Measurements from ENCODE around the gene BBS7. TPM values are rescaled to one million over a fixed set of nuclear protein-coding genes. Genes with fewer than 3 reads are reported as not detected.

The BBS7 gene
- total RNA-seq, 1 donor: 2.2 TPM

DNA sequence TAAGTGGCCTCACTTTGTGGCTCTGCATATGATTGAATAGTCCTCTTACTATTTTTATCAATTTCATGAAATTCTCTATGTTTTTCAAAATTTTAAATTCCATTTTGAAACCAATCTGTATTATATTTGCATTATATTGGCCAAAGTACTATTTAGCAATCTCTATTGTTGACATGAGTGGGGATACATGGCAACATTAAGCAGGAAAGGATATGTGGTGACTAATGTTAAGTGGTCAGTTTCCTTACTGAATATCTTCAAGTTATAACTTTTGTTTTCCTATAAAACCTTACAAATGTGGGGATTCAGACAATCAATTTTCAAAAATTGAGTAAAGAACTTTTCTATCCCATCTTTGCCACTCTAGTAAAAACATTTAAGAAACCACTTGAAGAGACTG, 10.2 kb downstream of the BBS7 start:
- Histone ChIP-seq H3K9me3 (ENCODE audit: low read depth, low read length) (no peaks in the 10 kb centered on the region), H3K27me3 (ENCODE audit: insufficient read depth, low read length) (no peaks in the 10 kb centered on the region), H3K4me1 (ENCODE audit: insufficient read depth, low read length) (no peaks in the 10 kb centered on the region), H3K4me3 (ENCODE audit: low read length) (no peak overlapping the region)

DNA sequence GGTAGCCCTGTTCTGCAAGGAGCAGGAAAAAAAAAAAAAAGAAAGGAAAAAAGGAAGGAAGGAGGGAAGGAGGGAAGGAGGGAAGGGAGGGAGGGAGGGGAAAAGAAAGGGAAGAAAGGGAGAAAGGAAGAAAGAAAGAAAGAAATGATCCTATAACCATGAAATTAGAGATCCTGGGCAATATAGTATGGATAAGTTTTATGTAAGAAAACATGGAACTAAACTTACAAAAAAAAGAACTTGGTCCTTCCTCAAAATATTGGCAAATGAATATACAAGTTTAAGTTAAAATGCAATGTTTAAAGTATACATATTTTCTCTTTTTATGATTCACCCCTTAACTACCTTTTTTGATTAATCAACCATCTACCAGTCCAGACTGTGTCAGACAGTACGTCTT, 18.9 kb downstream of the BBS7 start:
- no peak overlapping the region for H3K4me3 ChIP-seq (ENCODE audit: low read length)
- no peaks in the 10 kb centered on the region for H3K27me3 ChIP-seq (ENCODE audit: insufficient read depth, low read length)
- H3K9me3 ChIP-seq (ENCODE audit: low read depth, low read length): no peaks in the 10 kb centered on the region
- H3K4me1 ChIP-seq (ENCODE audit: insufficient read depth, low read length): no peaks in the 10 kb centered on the region

GRCh38 chr4:121846662-121847061, 23.6 kb downstream of the BBS7 start:
- no peaks in the 10 kb centered on the region for H3K9me3 ChIP-seq (ENCODE audit: low read depth, low read length)
- H3K4me3 ChIP-seq (ENCODE audit: low read length): no peak overlapping the region
- no peaks in the 10 kb centered on the region for H3K27me3 ChIP-seq (ENCODE audit: insufficient read depth, low read length)
- no peaks in the 10 kb centered on the region for H3K4me1 ChIP-seq (ENCODE audit: insufficient read depth, low read length)

DNA sequence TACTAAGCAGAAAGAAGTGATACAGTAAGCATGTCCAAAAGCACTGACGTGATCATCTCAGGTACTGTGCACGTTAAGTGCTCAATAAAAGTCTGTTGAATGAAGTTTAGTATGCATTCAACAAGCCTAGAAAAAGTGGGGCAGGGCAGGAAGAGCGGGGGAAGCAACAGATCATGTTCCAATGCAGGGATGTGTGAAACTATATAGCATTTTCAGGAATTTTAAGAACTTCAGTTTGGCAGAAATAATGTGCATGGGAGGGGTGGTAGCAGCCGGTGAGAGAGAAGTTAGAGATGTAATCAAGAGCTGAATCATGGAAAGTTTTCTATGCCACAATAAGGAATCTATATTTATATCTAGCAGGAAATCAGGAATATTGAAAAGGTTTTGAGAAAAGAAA, 27.4 kb downstream of the BBS7 start:
- no peaks in the 10 kb centered on the region for H3K4me1 ChIP-seq (ENCODE audit: insufficient read depth, low read length)
- no peaks in the 10 kb centered on the region for H3K27me3 ChIP-seq (ENCODE audit: insufficient read depth, low read length)
- H3K4me3 ChIP-seq (ENCODE audit: low read length): no peak overlapping the region
- no peaks in the 10 kb centered on the region for H3K9me3 ChIP-seq (ENCODE audit: low read depth, low read length)

DNA sequence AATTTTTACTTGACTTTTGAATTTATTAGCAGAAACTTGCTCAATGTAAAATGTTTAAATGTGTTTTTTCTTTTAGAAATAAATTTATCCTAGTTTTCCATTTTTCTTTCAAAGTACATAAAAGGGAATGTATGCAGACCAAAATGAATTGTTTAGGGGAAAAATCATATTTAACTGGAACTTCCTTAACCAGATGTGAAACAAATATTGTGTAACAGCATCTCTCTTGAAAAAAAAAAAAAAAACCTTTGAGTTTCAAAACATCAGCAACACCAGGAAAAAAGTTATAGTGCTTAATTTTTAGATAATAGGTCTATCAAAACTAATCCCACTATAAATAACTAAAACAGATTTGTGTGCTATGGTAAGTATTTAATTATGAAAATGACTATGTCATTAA, 32.1 kb downstream of the BBS7 start:
- Histone ChIP-seq H3K4me3 (ENCODE audit: low read length) (no peak overlapping the region), H3K9me3 (ENCODE audit: low read depth, low read length) (no peaks in the 10 kb centered on the region), H3K27me3 (ENCODE audit: insufficient read depth, low read length) (no peaks in the 10 kb centered on the region), H3K4me1 (ENCODE audit: insufficient read depth, low read length) (no peaks in the 10 kb centered on the region)

DNA sequence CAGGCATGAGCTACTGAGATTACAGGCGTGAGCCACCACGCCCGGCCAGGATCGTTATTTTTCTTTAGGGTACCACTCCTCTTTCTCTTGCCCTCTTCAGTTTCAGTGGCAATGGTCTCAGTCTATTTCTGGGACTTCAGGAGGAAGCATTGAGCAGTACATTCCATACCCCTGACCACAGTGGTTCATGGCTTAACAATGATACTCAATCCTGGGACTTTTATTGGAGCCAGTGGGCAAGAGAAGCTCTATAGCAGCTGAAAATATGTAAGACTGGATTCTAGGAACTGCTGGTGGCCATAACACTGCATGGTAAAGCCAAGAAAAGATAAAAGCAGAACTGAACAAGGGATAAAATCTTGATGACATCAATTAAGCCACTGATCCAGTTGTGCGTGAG, 40.8 kb downstream of the BBS7 start:
- no peaks in the 10 kb centered on the region for H3K9me3 ChIP-seq (ENCODE audit: low read depth, low read length)
- no peaks in the 10 kb centered on the region for H3K27me3 ChIP-seq (ENCODE audit: insufficient read depth, low read length)
- no peak overlapping the region for H3K4me3 ChIP-seq (ENCODE audit: low read length)
- no peaks in the 10 kb centered on the region for H3K4me1 ChIP-seq (ENCODE audit: insufficient read depth, low read length)

- H3K4me1 ChIP-seq (ENCODE audit: insufficient read depth, low read length): peaks cover 6% of the 10 kb centered on the region
- H3K27me3 ChIP-seq (ENCODE audit: insufficient read depth, low read length): no peaks in the 10 kb centered on the region
- no peak overlapping the region for H3K4me3 ChIP-seq (ENCODE audit: low read length)
- H3K9me3 ChIP-seq (ENCODE audit: low read depth, low read length): no peaks in the 10 kb centered on the region
Measured at GRCh38 chr4:121827853-121828252, 42.4 kb downstream of the BBS7 start.

DNA sequence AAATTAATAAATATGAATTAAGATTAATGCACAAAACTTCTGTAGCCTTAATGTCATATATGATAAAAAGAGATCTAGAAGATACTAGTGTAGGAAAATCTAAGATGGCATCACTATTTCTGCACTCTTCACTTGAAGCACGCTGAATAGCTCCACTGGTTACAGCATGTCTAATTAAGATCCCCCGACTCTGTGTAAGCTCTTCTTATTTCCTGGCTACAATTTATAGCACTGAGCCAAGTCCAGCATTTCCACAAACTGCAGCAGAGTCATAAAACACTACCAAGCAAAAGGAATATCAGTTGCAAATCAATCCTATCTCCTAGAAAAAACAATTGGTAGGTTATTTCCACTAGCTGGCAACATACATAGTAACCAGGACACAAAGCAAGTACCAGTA, 45.3 kb downstream of the BBS7 start:
- no peaks in the 10 kb centered on the region for H3K9me3 ChIP-seq (ENCODE audit: low read depth, low read length)
- H3K4me3 ChIP-seq (ENCODE audit: low read length): no peak overlapping the region
- H3K27me3 ChIP-seq (ENCODE audit: insufficient read depth, low read length): no peaks in the 10 kb centered on the region

GRCh38 chr4:121824171-121824527, 46.1 kb downstream of the BBS7 start:
- peak overlapping the region; percentile 64 for H3K4me3 ChIP-seq (ENCODE audit: low read length)

More for the DNA sequence above, 45.3 kb downstream of the BBS7 start:
- H3K4me1 ChIP-seq (ENCODE audit: insufficient read depth, low read length): peaks cover 12% of the 10 kb centered on the region

GRCh38 chr4:121823505-121824170, 46.6 kb downstream of the BBS7 start, which contains the start of gene CCNA2:
Gene CCNA2 (minus strand): TSS chr4:121823883. CDS start chr4:121823628, 255 bp downstream.
- Histone ChIP-seq H3K4me3 (ENCODE audit: low read length) (peak within 1 kb of the TSS; percentile 64), H3K4me1 (ENCODE audit: insufficient read depth, low read length) (peaks cover 12% of the 10 kb centered on the region), H3K9me3 (ENCODE audit: low read depth, low read length) (no peaks in the 10 kb centered on the region), H3K27me3 (ENCODE audit: insufficient read depth, low read length) (no peaks in the 10 kb centered on the region)

More at GRCh38 chr4:121824171-121824527, 46.1 kb downstream of the BBS7 start:
- Histone ChIP-seq H3K9me3 (ENCODE audit: low read depth, low read length) (no peaks in the 10 kb centered on the region), H3K27me3 (ENCODE audit: insufficient read depth, low read length) (no peaks in the 10 kb centered on the region), H3K4me1 (ENCODE audit: insufficient read depth, low read length) (peaks cover 12% of the 10 kb centered on the region)

DNA sequence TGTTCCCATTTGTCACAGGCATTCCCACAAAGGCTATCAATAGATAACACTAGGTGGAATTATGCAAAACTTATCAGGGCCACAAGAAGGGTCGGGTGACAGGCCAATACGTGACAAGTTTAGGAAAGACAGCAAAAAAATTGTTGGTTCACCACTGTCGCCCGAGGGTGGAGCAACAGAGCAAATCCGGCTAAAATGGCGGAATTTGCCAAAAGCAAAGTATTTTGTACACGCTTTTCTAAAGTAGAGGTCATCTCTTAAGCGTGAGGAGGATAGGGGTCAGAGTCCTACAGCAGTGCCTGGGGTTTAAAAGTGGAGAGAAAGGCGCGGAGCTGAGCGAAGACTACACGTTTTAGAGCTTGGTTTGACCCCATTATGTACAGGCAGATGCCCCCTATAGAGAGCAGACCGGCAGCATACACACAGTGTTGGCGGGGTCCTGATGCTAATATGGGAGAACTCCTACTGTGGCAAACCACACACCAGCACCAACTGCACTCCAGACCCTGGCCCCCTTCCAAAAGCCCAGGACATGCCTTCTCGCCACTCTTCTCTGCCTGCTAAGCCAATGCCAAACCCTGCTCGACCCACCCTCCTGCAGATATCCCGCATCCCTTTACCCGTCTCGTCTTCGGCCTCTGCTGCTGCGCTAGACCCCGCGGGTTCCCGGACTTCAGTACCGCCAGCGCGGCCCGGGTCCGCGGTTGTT, 47.3 kb downstream of the BBS7 start:
- peak overlapping the region; percentile 64 for H3K4me3 ChIP-seq (ENCODE audit: low read length)

GRCh38 chr4:121822047-121822446, 48.2 kb downstream of the BBS7 start:
- H3K4me3 ChIP-seq (ENCODE audit: low read length): no peak overlapping the region
- peaks cover 12% of the 10 kb centered on the region for H3K4me1 ChIP-seq (ENCODE audit: insufficient read depth, low read length)
- H3K27me3 ChIP-seq (ENCODE audit: insufficient read depth, low read length): no peaks in the 10 kb centered on the region
- no peaks in the 10 kb centered on the region for H3K9me3 ChIP-seq (ENCODE audit: low read depth, low read length)

More for the DNA sequence above, 47.3 kb downstream of the BBS7 start:
- Histone ChIP-seq H3K9me3 (ENCODE audit: low read depth, low read length) (no peaks in the 10 kb centered on the region), H3K27me3 (ENCODE audit: insufficient read depth, low read length) (no peaks in the 10 kb centered on the region), H3K4me1 (ENCODE audit: insufficient read depth, low read length) (peaks cover 12% of the 10 kb centered on the region)

GRCh38 chr4:121819216-121819965, 50.9 kb downstream of the BBS7 start:
- H3K4me3 ChIP-seq (ENCODE audit: low read length): no peak overlapping the region
- no peaks in the 10 kb centered on the region for H3K27me3 ChIP-seq (ENCODE audit: insufficient read depth, low read length)
- H3K4me1 ChIP-seq (ENCODE audit: insufficient read depth, low read length): peaks cover 12% of the 10 kb centered on the region
- H3K9me3 ChIP-seq (ENCODE audit: low read depth, low read length): no peaks in the 10 kb centered on the region

DNA sequence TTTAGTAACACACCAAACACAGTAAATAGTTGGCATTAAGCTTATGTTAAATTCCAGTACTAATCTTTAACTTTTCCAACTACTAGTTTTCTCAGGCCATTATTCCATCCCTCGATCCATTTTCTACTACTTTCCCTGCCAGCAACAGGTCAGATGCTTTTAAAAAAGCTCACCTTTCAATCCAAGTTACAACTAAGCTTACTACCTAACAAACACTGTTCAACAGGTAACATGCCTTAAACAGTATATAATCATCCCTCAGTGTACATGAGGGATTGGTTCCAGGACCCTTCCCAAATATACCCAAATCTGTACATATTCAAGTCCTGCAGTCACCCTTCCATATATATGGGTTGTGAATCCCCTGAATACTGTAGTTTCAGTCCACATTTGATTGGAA, 52.1 kb downstream of the BBS7 start:
- H3K9me3 ChIP-seq (ENCODE audit: low read depth, low read length): no peaks in the 10 kb centered on the region

DNA sequence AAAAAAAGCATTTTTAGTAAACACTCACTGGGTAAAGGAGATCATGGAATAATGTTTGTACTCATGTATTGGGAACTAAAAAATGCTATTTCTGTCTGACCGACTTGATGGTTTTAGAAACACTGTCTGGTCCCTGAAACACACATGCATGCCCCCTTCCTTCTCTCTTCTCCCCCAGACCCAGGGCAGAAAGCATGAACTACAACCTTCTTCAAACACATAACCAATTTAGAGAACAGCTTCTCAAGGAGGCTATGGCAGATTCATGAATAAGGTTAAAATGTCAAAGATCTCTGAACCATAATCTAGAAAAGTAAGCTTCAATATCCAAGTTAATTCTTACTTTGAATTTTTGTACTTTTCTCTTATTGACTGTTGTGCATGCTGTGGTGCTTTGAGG, 52.6 kb downstream of the BBS7 start:
- Histone ChIP-seq H3K9me3 (ENCODE audit: low read depth, low read length) (no peaks in the 10 kb centered on the region), H3K4me3 (ENCODE audit: low read length) (no peak overlapping the region), H3K27me3 (ENCODE audit: insufficient read depth, low read length) (no peaks in the 10 kb centered on the region), H3K4me1 (ENCODE audit: insufficient read depth, low read length) (peaks cover 5% of the 10 kb centered on the region)

More for the DNA sequence above, 52.1 kb downstream of the BBS7 start:
- Histone ChIP-seq H3K27me3 (ENCODE audit: insufficient read depth, low read length) (no peaks in the 10 kb centered on the region), H3K4me3 (ENCODE audit: low read length) (no peak overlapping the region), H3K4me1 (ENCODE audit: insufficient read depth, low read length) (peaks cover 10% of the 10 kb centered on the region)

Measured in mononuclear cell (primary cell).